Dendritic cell treated with granulocyte-macrophage colony-stimulating factor and Interleukin-4, amounts not matched to agents 40 ng/mL and 50 ng/mL, for 4 days (primary cell): Measurements from ENCODE around the gene MUCL3.
"Not testable (repeated sequence)": the region's sequence is repeated elsewhere in the genome, so short reads cannot be mapped to it uniquely, and the experiment has no call there.

Experiments used
- H3K27ac Mint-ChIP-seq: one replicate; pipeline ENCODE4 v1.8.0; 2022; ENCODE audit warnings: mild to moderate bottlenecking, mixed read lengths
- H3K27me3 Mint-ChIP-seq: one replicate; pipeline ENCODE4 v1.8.0; 2022; ENCODE audit warnings: mild to moderate bottlenecking, mixed read lengths
- H3K36me3 Mint-ChIP-seq: one replicate; pipeline ENCODE4 v1.8.0; 2022; ENCODE audit warnings: low read depth, mixed read lengths
- H3K4me1 Mint-ChIP-seq: one replicate; pipeline ENCODE4 v1.8.0; 2022; ENCODE audit warnings: low read depth, mixed read lengths
- H3K4me3 Mint-ChIP-seq: one replicate; pipeline ENCODE4 v1.8.0; 2022; ENCODE audit warnings: mild to moderate bottlenecking, moderate library complexity, mixed read lengths
- H3K9me3 Mint-ChIP-seq: one replicate; pipeline ENCODE4 v1.8.0; 2022; ENCODE audit warnings: mixed read lengths
- intact Hi-C: fragments of 100-400 bp; cut with micrococcal nuclease; formaldehyde crosslinking; loops from one replicate; pipeline ENCODE4 v1.15.0; 2022

Gene MUCL3

GRCh38 chr6:30917041-30917440 is 23.7 kb upstream of the MUCL3 start:
- Mint-ChIP-seq H3K27me3 (no peaks in the 10 kb centered on the region), H3K36me3 (peaks cover 83% of the 10 kb centered on the region), H3K4me3 (no peak overlapping the region), H3K4me1 (peaks cover 25% of the 10 kb centered on the region), H3K27ac (no peak overlapping the region), H3K9me3 (no peaks in the 10 kb centered on the region)
- intact Hi-C loops, result no loop called here

GRCh38 chr6:30917487-30917886 is 23.3 kb upstream of the MUCL3 start:
- no peaks in the 10 kb centered on the region for H3K27me3 Mint-ChIP-seq
- peaks cover 83% of the 10 kb centered on the region for H3K36me3 Mint-ChIP-seq
- no peak overlapping the region for H3K27ac Mint-ChIP-seq
- H3K9me3 Mint-ChIP-seq, result no peaks in the 10 kb centered on the region
- H3K4me3 Mint-ChIP-seq, result no peak overlapping the region
- peaks cover 25% of the 10 kb centered on the region for H3K4me1 Mint-ChIP-seq
- intact Hi-C loops, result no loop called here

GRCh38 chr6:30918670-30919069 is 22.1 kb upstream of the MUCL3 start:
- Mint-ChIP-seq H3K27ac (no peak overlapping the region), H3K9me3 (no peaks in the 10 kb centered on the region), H3K27me3 (no peaks in the 10 kb centered on the region), H3K4me3 (no peak overlapping the region), H3K4me1 (peaks cover 20% of the 10 kb centered on the region), H3K36me3 (peaks cover 86% of the 10 kb centered on the region)
- intact Hi-C loops, result no loop called here

DNA sequence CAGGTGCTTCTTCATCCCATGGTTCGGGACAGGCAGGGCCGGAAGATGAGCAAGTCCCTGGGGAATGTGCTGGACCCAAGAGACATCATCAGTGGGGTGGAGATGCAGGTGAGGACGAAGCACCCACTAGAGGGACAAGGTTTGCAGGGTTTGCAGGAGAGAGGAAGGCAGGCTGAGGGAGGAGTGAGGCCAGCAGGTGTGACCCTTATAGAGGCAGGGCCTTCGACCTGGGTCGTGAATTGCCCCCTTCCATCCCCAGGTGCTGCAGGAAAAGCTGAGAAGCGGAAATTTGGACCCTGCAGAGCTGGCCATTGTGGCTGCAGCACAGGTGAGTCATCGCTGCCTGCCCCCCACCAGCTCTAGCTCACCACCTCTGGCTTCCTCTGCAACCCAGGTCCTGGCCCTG is 18.3 kb upstream of the MUCL3 start:
- H3K4me1 Mint-ChIP-seq, result no peaks in the 10 kb centered on the region
- no peaks in the 10 kb centered on the region for H3K9me3 Mint-ChIP-seq
- H3K27me3 Mint-ChIP-seq, result no peaks in the 10 kb centered on the region
- no peak overlapping the region for H3K4me3 Mint-ChIP-seq
- intact Hi-C loops, result no loop called here
- peaks cover 87% of the 10 kb centered on the region for H3K36me3 Mint-ChIP-seq
- no peak overlapping the region for H3K27ac Mint-ChIP-seq

DNA sequence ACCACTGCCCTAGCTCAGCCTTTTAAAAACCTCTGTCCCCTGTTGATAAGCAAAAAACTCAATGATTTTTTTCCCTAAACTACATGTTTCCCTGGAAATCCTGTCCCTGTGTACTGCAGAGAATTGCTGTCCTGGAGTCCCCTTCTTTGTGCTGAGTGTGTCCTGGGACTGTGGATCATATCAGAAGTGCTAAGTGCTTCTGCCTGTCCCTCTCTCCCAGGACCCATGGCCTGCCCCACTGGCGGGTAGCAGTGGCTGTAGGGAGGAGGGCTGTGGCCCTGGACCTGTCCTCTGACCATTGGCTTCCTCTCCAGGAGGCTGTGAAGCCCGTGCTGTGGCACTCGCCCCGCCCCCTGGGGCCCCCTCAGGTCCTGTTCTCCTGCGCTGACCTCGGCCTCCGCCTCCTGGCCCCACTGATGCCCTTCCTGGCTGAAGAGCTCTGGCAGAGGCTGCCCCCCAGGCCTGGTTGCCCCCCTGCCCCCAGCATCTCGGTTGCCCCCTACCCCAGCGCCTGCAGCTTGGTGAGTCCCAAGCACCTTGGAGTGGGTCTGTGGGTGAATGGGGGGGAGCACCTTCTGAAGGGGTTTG is 16.6 kb upstream of the MUCL3 start:
- intact Hi-C loops, H3K4me1 Mint-ChIP-seq, H3K4me3 Mint-ChIP-seq, H3K9me3 Mint-ChIP-seq, H3K27ac Mint-ChIP-seq, H3K27me3 Mint-ChIP-seq: not testable (repeated sequence)
- H3K36me3 Mint-ChIP-seq, result peaks cover 77% of the 10 kb centered on the region

DNA sequence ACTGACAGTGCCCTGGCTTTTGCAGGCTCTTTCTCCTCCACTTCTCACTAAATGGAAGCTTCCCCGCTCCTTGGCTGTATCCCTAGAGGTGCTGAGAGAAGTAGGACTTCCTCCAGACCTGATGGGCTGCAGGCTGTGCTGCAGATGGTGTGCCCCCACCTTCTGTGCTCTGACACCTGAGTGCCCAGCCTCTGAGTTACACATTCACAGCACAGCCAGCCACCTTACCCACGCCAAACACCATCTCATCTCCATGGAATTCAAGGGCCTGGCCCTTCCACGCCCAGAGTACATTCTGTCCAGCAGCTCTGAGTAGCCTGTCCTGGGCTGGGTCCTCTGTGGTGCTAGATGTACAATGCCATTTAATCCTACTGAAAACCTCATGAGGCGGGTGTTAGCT is 14.1 kb upstream of the MUCL3 start:
- H3K27me3 Mint-ChIP-seq, result peaks cover 3% of the 10 kb centered on the region
- intact Hi-C loops, result no loop called here
- peaks cover 52% of the 10 kb centered on the region for H3K36me3 Mint-ChIP-seq
- H3K9me3 Mint-ChIP-seq, result peaks cover 9% of the 10 kb centered on the region
- H3K4me1 Mint-ChIP-seq, result peaks cover 9% of the 10 kb centered on the region
- H3K4me3 Mint-ChIP-seq, result no peak overlapping the region
- no peak overlapping the region for H3K27ac Mint-ChIP-seq

- Mint-ChIP-seq H3K36me3 (peaks cover 48% of the 10 kb centered on the region), H3K4me1 (peaks cover 13% of the 10 kb centered on the region)
- H3K9me3 Mint-ChIP-seq, H3K27me3 Mint-ChIP-seq, H3K4me3 Mint-ChIP-seq, intact Hi-C loops, H3K27ac Mint-ChIP-seq: not testable (repeated sequence)
These were observed 13.7 kb upstream of the MUCL3 start for GRCh38 chr6:30927080-30927479.

GRCh38 chr6:30928677-30929076 is 12.1 kb upstream of the MUCL3 start:
- Mint-ChIP-seq H3K36me3 (peaks cover 32% of the 10 kb centered on the region), H3K27me3 (peaks cover 7% of the 10 kb centered on the region), H3K9me3 (peaks cover 9% of the 10 kb centered on the region), H3K4me1 (peaks cover 22% of the 10 kb centered on the region), H3K4me3 (no peak overlapping the region), H3K27ac (no peak overlapping the region)
- intact Hi-C loops, result no loop called here

DNA sequence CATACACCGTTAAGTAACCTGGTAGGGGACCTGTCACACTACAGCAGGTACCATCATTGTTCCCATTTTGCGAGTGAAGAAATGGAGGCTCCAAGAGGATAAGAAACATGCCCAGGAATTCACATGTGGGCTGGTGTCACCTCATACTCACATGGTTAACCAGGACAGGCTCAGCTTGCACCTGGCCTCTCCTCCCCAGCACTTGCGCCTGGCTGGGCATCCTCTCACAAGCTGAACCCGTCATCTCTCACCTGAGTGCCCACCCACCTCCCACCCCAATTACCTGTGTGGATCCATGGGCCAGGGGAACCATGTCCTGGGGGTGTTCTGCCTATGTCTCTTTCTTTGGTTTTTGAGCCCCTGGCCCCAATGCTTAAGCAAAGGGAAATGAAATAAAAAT is 10.3 kb upstream of the MUCL3 start:
- Mint-ChIP-seq H3K9me3 (peaks cover 9% of the 10 kb centered on the region), H3K27ac (no peak overlapping the region), H3K27me3 (peaks cover 12% of the 10 kb centered on the region), H3K4me1 (peaks cover 28% of the 10 kb centered on the region), H3K36me3 (peaks cover 24% of the 10 kb centered on the region), H3K4me3 (no peak overlapping the region)
- intact Hi-C loops, result no loop called here

GRCh38 chr6:30931272-30931671 is 9.5 kb upstream of the MUCL3 start:
- H3K9me3 Mint-ChIP-seq, result peaks cover 9% of the 10 kb centered on the region
- intact Hi-C loops, result no loop called here
- peaks cover 12% of the 10 kb centered on the region for H3K27me3 Mint-ChIP-seq
- no peak overlapping the region for H3K4me3 Mint-ChIP-seq
- peaks cover 28% of the 10 kb centered on the region for H3K4me1 Mint-ChIP-seq
- H3K27ac Mint-ChIP-seq, result peak overlapping the region; percentile 50
- peaks cover 17% of the 10 kb centered on the region for H3K36me3 Mint-ChIP-seq

GRCh38 chr6:30931969-30932645 is 8.7 kb upstream of the MUCL3 start, which contains the start of gene SFTA2:
Gene SFTA2 (minus strand): TSS chr6:30932170. CDS start chr6:30932096, 74 bp downstream.
- peak within 1 kb of the TSS; percentile 50 for H3K27ac Mint-ChIP-seq
- peaks cover 17% of the 10 kb centered on the region for H3K27me3 Mint-ChIP-seq
- H3K4me1 Mint-ChIP-seq, result peaks cover 28% of the 10 kb centered on the region

DNA sequence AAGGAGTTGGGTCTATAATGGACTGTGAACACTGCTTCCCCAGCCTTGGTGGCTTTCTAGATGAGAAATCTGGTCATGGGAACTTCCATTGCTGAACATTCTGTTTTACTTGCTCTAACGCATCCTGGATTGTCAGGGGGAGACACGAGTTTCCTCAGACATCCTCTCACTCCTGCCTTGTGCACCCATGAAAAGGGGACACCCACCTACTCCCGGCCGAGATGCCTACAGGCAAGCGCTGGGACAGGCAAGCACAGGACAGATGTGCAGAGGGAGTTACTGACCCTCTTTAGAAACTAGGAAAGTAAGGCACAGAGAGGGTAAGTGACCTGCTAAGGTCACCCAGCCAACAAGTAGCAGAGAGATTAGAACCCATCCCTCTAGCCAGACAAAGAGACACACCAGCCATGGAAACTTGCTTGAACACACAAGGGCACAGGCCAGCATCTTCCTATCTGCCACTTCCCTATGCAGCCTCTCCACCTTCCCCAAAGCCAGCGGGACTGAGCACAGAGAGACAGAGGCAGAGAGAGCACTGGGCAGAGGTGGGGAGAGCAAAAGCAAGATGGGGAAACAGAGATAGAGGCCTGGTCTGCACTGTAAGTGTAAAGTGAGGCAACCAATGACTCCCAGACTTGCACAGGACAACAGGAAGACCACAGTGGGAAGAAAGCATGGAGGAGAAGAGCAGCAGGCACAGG is 8.0 kb upstream of the MUCL3 start:
- Mint-ChIP-seq H3K36me3 (peaks cover 6% of the 10 kb centered on the region), H3K9me3 (peaks cover 8% of the 10 kb centered on the region), H3K4me3 (no peak overlapping the region), H3K27ac (no peak overlapping the region), H3K4me1 (peaks cover 28% of the 10 kb centered on the region), H3K27me3 (peaks cover 19% of the 10 kb centered on the region)
- intact Hi-C loops, result no loop called here

More at GRCh38 chr6:30931969-30932645, 8.7 kb upstream of the MUCL3 start, which contains the start of gene SFTA2:
- Mint-ChIP-seq H3K36me3 (peaks cover 8% of the 10 kb centered on the region), H3K9me3 (peaks cover 9% of the 10 kb centered on the region), H3K4me3 (no peak within 1 kb of the TSS)
- intact Hi-C loops, result no loop called here

GRCh38 chr6:30935018-30935417 is 5.8 kb upstream of the MUCL3 start:
- H3K27ac Mint-ChIP-seq, result no peak overlapping the region
- peaks cover 24% of the 10 kb centered on the region for H3K27me3 Mint-ChIP-seq
- H3K9me3 Mint-ChIP-seq, result no peaks in the 10 kb centered on the region
- H3K4me1 Mint-ChIP-seq, result peaks cover 28% of the 10 kb centered on the region
- no peaks in the 10 kb centered on the region for H3K36me3 Mint-ChIP-seq
- H3K4me3 Mint-ChIP-seq, result no peak overlapping the region
- intact Hi-C loops, result no loop called here

DNA sequence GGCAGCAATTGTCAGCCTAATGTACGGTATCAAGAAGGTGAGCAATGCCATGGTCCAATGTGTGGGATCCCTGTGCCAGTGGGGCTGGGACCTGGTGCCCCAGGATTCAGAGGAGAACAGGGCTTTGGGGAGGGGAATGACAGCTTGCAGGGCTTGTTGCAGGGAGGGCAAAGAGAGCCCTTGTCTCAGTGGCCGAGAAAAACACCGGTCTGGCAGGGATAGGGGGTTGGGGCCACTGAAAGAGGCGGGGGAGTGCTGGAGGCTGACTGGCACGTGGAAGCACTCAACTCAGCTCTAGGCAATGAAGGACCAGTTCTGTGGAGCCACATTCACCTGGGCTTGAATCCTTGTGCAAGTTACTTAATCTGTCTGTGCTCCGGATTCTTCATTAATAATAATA is 3.5 kb upstream of the MUCL3 start:
- H3K27ac Mint-ChIP-seq, result no peak overlapping the region
- no peaks in the 10 kb centered on the region for H3K36me3 Mint-ChIP-seq
- intact Hi-C loops, result no loop called here
- H3K27me3 Mint-ChIP-seq, result peaks cover 45% of the 10 kb centered on the region
- no peaks in the 10 kb centered on the region for H3K9me3 Mint-ChIP-seq
- peaks cover 13% of the 10 kb centered on the region for H3K4me1 Mint-ChIP-seq
- H3K4me3 Mint-ChIP-seq, result no peak overlapping the region
